Activated naive CD8-positive, alpha-beta T cell (primary cell): Measurements from ENCODE around the gene KRT4.

ENCODE experiments used
- H3K27ac Mint-ChIP-seq: one replicate; pipeline ENCODE4 v1.8.0; 2021; ENCODE audit warnings: mixed read lengths
- H3K27me3 Mint-ChIP-seq: one replicate; pipeline ENCODE4 v1.8.0; 2021; ENCODE audit warnings: mixed read lengths
- H3K36me3 Mint-ChIP-seq: one replicate; pipeline ENCODE4 v1.8.0; 2021; ENCODE audit warnings: mixed read lengths
- H3K4me1 Mint-ChIP-seq: one replicate; pipeline ENCODE4 v1.8.0; 2021; ENCODE audit warnings: low read depth, mixed read lengths
- H3K4me3 Mint-ChIP-seq: one replicate; pipeline ENCODE4 v1.8.0; 2021; ENCODE audit warnings: mild to moderate bottlenecking, mixed read lengths
- H3K9me3 Mint-ChIP-seq: one replicate; pipeline ENCODE4 v1.8.0; 2021; ENCODE audit warnings: low read depth, mixed read lengths

KRT4 gene

GRCh38 chr12:52757449-52758176, 56.3 kb downstream of the KRT4 start:
- no peaks in the 10 kb centered on the region for H3K36me3 Mint-ChIP-seq

More at GRCh38 chr12:52757449-52758176, 56.3 kb downstream of the KRT4 start:
- Mint-ChIP-seq H3K4me3 (no peak overlapping the region), H3K4me1 (peaks cover 8% of the 10 kb centered on the region), H3K27ac (no peak overlapping the region), H3K9me3 (peaks cover 7% of the 10 kb centered on the region), H3K27me3 (no peaks in the 10 kb centered on the region)
